Medulla oblongata (tissue), 1 donor: ENCODE results near the gene SLC20A1.
"Not testable (repeated sequence)": the region's sequence is repeated elsewhere in the genome, so short reads cannot be mapped to it uniquely, and the experiment has no call there.

ENCODE experiments used
- DNase-seq: peaks from one replicate; pipeline ENCODE4 v3.0.0-alpha.2; 2015; ENCODE audit errors: extremely low spot score

The SLC20A1 gene

DNA sequence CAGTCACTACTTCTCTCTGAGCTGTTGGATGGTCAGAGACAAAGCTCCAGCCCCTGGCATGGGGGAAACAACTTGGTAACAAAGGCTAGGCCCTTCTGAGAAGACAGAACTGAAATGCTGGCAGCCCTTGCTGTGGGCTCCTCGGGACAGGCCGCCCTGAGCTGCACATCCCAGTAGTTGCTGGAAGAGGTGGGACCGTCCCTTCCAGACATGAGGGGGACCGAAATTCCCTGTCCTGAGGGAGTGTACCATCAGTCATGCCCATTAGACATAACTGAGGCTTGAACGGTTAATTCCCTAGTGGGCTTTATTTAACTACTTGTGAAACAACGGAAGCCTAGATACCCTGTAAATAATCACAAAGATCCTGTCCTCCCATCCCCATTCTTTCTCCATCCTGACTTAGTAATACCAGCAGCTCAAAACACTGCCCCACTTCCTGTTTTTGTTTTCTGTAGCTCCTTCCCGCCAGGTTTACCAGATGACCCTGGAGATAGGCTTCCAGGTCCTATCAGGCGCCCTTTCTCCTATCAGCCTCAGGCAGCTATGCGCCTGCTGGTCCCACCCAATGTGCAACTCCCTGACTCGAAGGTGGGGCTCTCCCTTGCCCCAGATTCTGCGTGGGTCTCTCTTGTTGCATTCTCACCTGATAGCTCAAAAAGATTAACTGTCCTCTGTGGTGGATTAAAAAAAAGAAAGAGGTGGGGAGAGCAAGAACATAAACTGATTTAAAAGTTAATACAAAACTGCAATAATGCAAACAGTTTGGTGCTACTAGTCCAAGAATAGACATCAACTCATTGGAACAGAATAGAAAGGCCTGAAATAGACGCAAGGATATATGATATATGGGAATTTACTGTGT lies 38.0 kb downstream of the SLC20A1 start:
- DNase-seq: no peak

DNA sequence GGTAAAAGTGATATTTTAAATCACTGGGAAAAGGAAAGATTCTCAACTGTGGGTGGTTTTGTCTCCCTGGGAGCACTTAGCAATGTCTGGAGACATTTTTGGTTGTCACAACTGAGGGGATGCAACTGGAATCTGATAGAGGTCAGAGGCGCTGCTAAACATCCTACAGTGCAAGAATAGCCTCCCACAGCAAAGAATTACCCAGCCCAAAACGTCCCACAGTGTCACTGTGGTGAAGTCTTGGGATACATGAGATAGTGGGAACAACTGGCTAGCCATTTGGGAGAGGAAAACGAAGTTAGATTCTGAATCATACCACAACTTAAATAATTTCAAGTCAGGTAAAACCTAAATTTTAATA lies 38.7 kb downstream of the SLC20A1 start:
- no peak for DNase-seq

DNA sequence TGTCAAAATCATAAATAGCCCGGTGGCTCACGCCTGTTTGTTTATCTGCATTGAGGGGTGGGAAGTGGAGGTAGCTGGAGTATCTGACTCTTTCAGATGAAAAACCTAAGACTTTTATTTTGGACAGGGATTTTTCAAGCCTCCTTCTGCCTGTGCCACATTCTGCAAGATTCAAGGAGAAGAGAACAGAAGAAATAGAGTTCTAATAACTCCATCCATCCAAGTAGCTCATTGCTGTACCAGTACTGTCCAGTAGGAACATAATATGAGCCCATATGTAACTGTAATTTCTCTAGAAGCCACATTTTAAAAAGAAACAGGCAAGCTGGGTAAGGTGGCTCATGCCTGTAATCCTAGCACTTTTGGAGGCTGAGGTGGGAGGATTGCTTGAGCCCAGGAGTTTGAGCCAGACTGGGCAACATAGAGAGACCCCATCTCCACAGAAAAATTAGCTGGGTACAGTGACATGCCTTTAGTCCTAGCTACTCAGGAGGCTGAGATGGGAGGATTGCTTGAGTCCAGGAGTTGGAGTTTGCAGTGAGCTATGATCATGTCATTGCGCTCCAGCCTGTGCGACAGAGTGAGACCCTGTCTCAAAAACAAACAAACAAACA lies 39.6 kb downstream of the SLC20A1 start:
- no peak for DNase-seq

- no peak for DNase-seq
Observed at GRCh38 chr2:112686348-112687217, 40.8 kb downstream of the SLC20A1 start.

- no peak for DNase-seq
Observed at GRCh38 chr2:112687522-112687921, 41.8 kb downstream of the SLC20A1 start.

- no peak for DNase-seq
Observed at GRCh38 chr2:112688086-112688880, 42.5 kb downstream of the SLC20A1 start.

GRCh38 chr2:112690853-112691401 lies 45.2 kb downstream of the SLC20A1 start:
- peak; percentile 84 for DNase-seq

DNA sequence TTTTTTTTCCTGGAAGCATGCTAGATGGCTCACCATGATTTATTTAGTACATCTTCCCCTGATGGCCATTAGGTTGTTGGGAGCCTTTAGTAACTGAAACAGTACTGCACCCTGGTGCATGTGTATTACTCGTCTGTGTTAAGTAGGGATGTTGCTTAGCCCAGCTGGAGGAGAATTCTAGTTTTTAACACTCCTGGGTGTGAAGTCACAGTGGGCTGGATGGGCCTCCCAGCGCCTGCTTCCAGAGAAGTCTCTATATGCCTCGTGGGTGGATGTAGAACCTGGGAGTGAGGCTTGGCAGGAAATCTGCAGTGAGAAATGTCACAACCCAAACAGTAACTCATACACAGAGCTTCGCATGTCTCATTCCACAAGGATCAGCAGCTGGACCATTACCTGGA lies 46.1 kb downstream of the SLC20A1 start:
- no peak for DNase-seq

GRCh38 chr2:112692495-112692911 lies 46.8 kb downstream of the SLC20A1 start:
- peak; percentile 43 for DNase-seq

GRCh38 chr2:112692918-112693317 lies 47.2 kb downstream of the SLC20A1 start:
- DNase-seq: no peak

GRCh38 chr2:112693596-112693995 lies 47.9 kb downstream of the SLC20A1 start:
- no peak for DNase-seq

DNA sequence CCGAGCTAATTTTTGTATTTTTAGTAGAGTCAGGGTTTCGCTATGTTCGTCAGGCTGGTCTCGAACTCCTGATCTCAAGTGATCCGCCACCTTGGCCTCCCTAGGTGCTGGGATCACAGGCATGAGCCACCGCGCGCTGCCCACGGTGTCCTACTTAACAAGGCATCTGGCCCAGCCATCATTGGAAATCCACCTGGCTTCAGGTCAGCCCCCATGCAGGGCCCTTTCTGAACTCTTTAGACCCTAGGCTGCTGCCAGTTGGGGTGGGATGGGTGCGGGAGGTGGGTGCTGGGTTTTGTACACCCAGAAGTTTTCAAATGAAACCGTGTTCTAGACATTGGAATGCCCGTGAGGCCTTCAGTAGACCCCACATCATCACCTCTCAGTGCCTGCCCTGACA lies 48.4 kb downstream of the SLC20A1 start:
- no peak for DNase-seq

DNA sequence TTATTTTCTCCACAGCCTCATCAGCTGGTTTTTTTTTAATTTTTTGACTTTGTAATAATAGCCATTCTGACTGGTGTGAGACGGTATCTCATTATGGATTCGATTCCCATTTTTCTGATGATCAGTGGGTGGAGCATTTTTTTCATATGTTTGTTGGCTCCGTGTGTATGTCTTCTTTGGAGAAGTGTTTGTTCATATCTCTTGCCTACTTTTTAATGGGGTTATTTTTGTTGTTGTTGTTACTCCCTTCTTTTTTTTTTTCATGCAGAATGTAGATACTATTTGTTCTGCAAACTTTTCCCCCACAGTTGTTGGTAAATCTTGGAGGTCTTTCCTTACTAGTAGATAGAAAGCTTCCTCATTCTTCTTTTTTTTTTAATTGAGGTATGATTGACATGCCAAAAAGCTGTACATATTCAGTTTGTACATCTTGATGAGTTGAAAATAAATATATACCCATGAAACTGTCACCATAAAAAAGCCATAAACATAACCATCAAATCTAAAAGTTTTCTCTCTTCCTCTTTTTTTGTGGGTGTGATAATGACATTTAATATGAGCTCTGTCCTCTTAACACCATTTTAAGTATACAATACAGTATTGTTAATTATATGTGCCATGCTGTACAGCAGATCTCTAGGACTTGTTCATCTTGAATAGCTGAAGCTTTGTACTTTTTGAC lies 53.2 kb downstream of the SLC20A1 start:
- no peak for DNase-seq

DNA sequence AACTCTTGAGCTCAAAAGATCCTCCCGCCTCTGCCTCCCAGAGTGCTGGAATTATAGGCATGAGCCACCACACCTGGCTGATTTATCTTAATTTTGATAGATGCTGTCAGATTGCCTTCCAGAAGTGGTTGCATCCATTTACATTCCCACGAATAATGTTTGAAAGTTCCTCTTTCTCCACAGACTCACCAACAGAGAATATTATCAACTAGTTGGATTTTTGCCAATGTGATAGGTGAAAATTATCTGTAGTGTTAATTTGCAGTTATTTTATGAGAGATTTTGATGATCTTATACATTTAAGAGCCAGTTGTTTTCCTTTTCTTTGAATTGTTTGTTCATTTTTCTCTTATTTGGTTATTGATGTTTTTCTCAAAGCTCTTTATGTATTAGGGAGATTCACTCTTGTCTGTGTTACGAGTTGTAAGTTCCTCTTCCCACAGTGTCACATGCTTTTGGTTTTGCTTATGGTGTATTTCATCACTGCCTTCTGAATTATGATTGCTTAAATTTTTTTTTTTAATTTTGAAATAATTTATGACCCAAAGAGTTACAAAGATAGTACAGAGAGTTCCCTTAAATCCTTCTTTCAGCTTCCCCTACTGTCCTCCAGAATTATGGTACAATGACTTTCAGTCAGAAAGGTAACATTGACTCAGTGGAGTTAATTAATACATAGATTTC lies 54.4 kb downstream of the SLC20A1 start:
- peak; percentile 45 for DNase-seq

- peak; percentile 52 for DNase-seq
Observed at GRCh38 chr2:112701052-112701451, 55.3 kb downstream of the SLC20A1 start.

DNA sequence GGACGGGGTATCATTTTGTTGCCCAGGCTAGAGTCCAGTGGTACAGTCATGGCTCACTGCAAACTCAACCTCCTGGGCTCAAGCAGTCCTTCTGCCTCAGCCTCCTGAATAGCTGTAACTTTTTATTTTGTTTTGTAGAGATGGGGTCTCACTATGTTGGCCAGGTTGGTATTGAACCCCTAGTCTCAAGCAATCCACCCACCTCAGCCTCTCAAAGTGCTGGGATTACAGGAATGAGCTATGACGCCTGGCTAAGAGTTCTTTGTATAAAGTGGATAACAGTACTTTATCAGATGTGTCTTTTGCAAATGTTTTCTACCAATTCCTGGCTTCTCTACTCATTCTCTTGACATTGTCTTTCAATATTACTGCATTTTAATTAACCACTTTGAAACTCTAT lies 57.9 kb downstream of the SLC20A1 start:
- no peak for DNase-seq

DNA sequence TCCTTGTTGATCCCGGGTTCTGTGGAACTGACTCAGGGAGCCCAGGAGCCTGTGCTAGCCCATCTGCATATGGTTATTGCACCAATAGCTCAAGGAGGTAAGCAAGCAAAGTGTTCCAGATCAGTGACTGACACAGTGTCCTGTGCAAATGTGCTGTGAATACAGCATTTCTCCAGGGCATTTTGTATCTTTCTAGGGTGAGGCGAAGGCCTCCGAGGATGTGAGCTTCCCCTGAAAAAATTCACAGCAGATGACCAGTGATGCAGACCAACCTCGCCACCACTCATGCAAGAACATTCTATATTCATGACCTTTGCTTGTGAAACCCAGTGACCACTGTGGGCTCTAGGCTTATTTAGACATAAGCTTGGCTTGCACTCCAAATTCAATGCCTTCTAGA lies 59.8 kb downstream of the SLC20A1 start:
- DNase-seq: no peak

GRCh38 chr2:112706170-112706664 lies 60.5 kb downstream of the SLC20A1 start:
- DNase-seq: no peak

DNA sequence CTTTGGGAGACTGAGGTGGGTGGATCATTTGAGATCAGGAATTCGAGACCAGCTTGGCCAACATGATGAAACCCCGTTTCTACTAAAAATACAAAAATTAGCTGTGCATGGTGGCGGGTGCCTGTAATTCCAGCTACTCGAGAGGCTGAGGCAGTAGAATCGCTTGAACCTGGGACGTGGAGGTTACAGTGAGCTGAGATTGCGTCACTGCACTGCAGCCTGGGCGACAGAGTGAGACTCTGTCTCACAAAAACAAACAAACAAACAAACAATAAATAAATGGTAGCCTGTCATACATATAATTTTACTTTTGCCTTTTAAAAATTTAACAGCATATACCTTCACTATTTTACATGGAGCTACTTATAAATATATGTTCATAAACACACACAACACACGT lies 61.2 kb downstream of the SLC20A1 start:
- not testable (repeated sequence) for DNase-seq

- DNase-seq: no peak
Observed at GRCh38 chr2:112708968-112709367, 63.2 kb downstream of the SLC20A1 start.
